Caki2 (cell line): ENCODE results near the gene CALML6. TPM values are rescaled to one million over a fixed set of nuclear protein-coding genes. Genes with fewer than 3 reads are reported as not detected.
"Not testable (repeated sequence)": the region's sequence is repeated elsewhere in the genome, so short reads cannot be mapped to it uniquely, and the experiment has no call there.

Source experiments
- DNase-seq: peaks from one replicate; pipeline ENCODE4 v3.0.0-alpha.2; 2015; ENCODE audit warnings: low read depth
- in situ Hi-C: cut with HindIII; loops from 2 replicates; pipeline ENCODE4 v1.10.0; 2016; ENCODE audit warnings: low sequenced_read_pairs, low pct_unique_long_range_greater_than_20kb, mixed read lengths
- total RNA-seq: library from RNA; depleted of rRNA; stranded (reverse); fragments of >200 nt; shearing (Covaris generic); gene quantifications from 2 replicates; pipeline ENCODE4 v1.2.3, GENCODE V29; 2014; ENCODE audit warnings: low replicate concordance

Gene CALML6
- total RNA-seq, 1 experiment from 2014 or later, result not detected

- DNase-seq, result no peak
- in situ Hi-C loops, result no loop called here
Observed at GRCh38 chr1:1920608-1921458, 5.8 kb downstream of the CALML6 start.

DNA sequence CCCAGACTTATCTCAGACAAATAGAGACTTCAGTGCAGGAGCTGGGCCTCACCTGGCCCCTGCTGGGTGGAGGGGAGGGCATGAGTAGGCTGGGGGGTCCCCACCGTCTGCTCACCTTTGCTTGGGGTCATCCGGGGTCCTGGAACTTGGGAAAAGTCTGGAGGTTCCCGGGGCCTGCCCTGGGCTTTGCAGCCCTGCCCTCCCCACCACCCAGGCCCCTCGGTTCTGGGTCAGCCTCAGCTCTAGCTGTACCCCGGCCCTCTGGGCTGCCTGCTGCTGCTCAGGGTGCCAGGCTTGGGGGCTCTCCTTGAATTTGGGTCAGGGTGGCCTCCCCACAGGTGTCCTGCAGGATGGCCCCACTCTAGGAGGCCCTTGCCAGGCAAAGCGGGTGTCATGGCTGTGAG lies 6.4 kb downstream of the CALML6 start:
- in situ Hi-C loops, result no loop called here
- DNase-seq, result no peak

GRCh38 chr1:1921901-1922701 lies 7.0 kb downstream of the CALML6 start:
- no peak for DNase-seq
- in situ Hi-C loops, result no loop called here

DNA sequence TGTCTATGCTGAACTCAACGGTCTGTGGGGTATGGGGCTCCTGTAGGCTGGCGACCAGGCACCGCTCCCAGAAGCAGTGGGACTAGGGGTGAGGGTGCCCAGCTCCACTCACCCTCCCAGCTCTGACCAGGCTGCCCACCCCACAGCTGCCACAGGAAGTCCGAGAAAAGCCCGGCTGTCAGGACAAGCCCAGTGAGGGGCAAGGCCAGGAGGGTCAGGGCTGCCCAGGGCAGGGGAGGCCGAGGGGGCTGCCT lies 7.6 kb downstream of the CALML6 start:
- in situ Hi-C loops, result no loop called here
- no peak for DNase-seq

GRCh38 chr1:1922956-1923833 lies 8.1 kb downstream of the CALML6 start:
- DNase-seq, result no peak
- in situ Hi-C loops, result no loop called here

DNA sequence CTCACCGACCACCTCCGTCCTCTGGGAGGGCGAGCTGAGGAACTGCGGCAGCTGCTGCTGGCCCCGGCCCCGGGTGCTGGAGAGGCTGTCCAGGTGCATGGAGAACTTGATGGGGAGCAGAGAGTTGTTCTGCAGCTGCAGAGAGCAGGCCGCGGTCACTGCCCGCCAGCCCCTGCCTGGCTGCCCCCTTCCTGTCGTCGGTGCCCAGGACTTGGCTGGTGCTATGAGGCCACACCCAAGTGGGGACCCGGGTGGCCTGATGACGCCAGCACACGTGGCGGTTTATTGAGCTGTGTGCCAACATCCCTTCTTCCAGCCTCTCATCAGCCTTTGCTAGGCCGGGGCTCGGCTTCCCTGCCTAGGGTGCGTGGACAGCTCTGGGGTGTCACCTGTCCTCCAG lies 9.3 kb downstream of the CALML6 start:
- no peak for DNase-seq
- in situ Hi-C loops, result no loop called here

GRCh38 chr1:1924849-1925248 lies 9.8 kb downstream of the CALML6 start:
- no peak for DNase-seq
- in situ Hi-C loops, result no loop called here

- DNase-seq, result no peak
- in situ Hi-C loops, result no loop called here
Observed at GRCh38 chr1:1925437-1926345, 10.6 kb downstream of the CALML6 start.

DNA sequence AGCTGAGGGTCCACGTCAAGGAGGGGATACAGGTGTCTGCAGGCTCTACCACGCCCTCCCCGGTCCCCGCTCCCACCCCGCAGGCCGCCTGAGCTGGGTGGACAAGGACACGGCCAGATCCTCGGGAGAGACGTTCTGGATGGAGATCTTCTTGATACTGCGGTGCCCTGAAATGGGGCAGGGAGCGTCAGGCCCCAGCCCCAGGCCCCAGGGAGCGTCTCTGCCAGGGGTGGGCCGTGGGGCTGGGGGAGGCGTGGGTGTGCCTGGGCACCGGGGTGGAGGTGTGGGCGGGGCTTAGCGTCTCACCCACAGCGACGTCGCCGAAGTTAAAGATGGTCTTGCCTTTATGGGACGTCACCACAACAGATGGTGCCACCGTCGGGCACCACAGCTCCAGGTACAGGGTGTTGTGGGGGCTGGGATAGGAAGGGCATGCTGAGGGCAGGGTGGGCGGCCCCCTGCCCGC lies 11.3 kb downstream of the CALML6 start:
- in situ Hi-C loops, result no loop called here

GRCh38 chr1:1926886-1927660 lies 12.0 kb downstream of the CALML6 start:
- no peak for DNase-seq
- in situ Hi-C loops, result no loop called here

More for the DNA sequence above, 11.3 kb downstream of the CALML6 start:
- no peak for DNase-seq

- DNase-seq, result no peak
- in situ Hi-C loops, result no loop called here
Observed at GRCh38 chr1:1927751-1928150, 12.7 kb downstream of the CALML6 start.

- DNase-seq, result no peak
- in situ Hi-C loops, result no loop called here
Observed at GRCh38 chr1:1928231-1929101, 13.4 kb downstream of the CALML6 start.

GRCh38 chr1:1929102-1929638 lies 14.1 kb downstream of the CALML6 start:
- in situ Hi-C loops, result no loop called here

GRCh38 chr1:1929639-1930545 lies 14.8 kb downstream of the CALML6 start:
- in situ Hi-C loops, result no loop called here
- DNase-seq, result no peak

More at GRCh38 chr1:1929102-1929638, 14.1 kb downstream of the CALML6 start:
- DNase-seq, result no peak

- DNase-seq, in situ Hi-C loops: not testable (repeated sequence)
Observed at GRCh38 chr1:1934848-1935247, 19.8 kb downstream of the CALML6 start.
